Activated CD4-positive, alpha-beta T cell treated with anti-CD3 and anti-CD28 coated beads, Interleukin-2, amount 50 U/mL, for 24 hours (primary cell): ENCODE results near the gene RUFY1.
"Not testable (repeated sequence)": the region's sequence is repeated elsewhere in the genome, so short reads cannot be mapped to it uniquely, and the experiment has no call there.

Experiments used
- DNase-seq, 2 donors: peaks; one replicate each; pipeline ENCODE4 v3.0.0-alpha.2; 2020; ENCODE audit warnings: low read depth in 1 of 2, low spot score in 1 of 2

RUFY1 gene

GRCh38 chr5:179620293-179620692 is 69.9 kb downstream of the RUFY1 start:
- no peak for DNase-seq

- DNase-seq, result no peak
These were observed 70.5 kb downstream of the RUFY1 start for GRCh38 chr5:179620703-179621350.

GRCh38 chr5:179621551-179622214 is 71.3 kb downstream of the RUFY1 start:
- no peak for DNase-seq

GRCh38 chr5:179623003-179623905 is 72.9 kb downstream of the RUFY1 start, which contains the start of gene HNRNPH1:
TSS of gene HNRNPH1 (minus strand) at chr5:179623671. CDS start at chr5:179623133, 538 bp downstream.
- DNase-seq, result peak; percentile 95 to 99

GRCh38 chr5:179623906-179624741 is 73.8 kb downstream of the RUFY1 start:
- DNase-seq, result peak in 1 of 2 donors; percentile 48

- DNase-seq, result no peak
These were observed 74.5 kb downstream of the RUFY1 start for GRCh38 chr5:179624841-179625271.

- not testable (repeated sequence) for DNase-seq
These were observed 83.4 kb downstream of the RUFY1 start for GRCh38 chr5:179633501-179634369.

GRCh38 chr5:179634370-179635172 is 84.2 kb downstream of the RUFY1 start:
- DNase-seq, result not testable (repeated sequence)

GRCh38 chr5:179639296-179639695 is 88.9 kb downstream of the RUFY1 start:
- DNase-seq, result not testable (repeated sequence)

- not testable (repeated sequence) for DNase-seq
These were observed 91.4 kb downstream of the RUFY1 start for GRCh38 chr5:179641745-179642144.

GRCh38 chr5:179642626-179643025 is 92.3 kb downstream of the RUFY1 start:
- not testable (repeated sequence) for DNase-seq

- not testable (repeated sequence) for DNase-seq
These were observed 93.0 kb downstream of the RUFY1 start for GRCh38 chr5:179643141-179643920.

GRCh38 chr5:179644766-179645165 is 94.4 kb downstream of the RUFY1 start:
- not testable (repeated sequence) for DNase-seq

GRCh38 chr5:179648410-179648809 is 98.1 kb downstream of the RUFY1 start:
- DNase-seq, result no peak

GRCh38 chr5:179649166-179649703 is 98.9 kb downstream of the RUFY1 start:
- DNase-seq, result not testable (repeated sequence)

GRCh38 chr5:179650245-179650644 is 99.9 kb downstream of the RUFY1 start:
- DNase-seq, result not testable (repeated sequence)

GRCh38 chr5:179653135-179653534 is 102.8 kb downstream of the RUFY1 start:
- DNase-seq, result not testable (repeated sequence)
